GM12891 (cell line): ENCODE data around the gene TMEM50A.
"Not testable (repeated sequence)": the region's sequence is repeated elsewhere in the genome, so short reads cannot be mapped to it uniquely, and the experiment has no call there.

Source experiments
- POLR2A ChIP-seq: IDR thresholded peaks from 2 replicates; pipeline ENCODE4 v1.6.1; 2011; ENCODE audit warnings: low read depth, low read length, control low read depth
- POLR2AphosphoS5 ChIP-seq: IDR thresholded peaks from 2 replicates; pipeline ENCODE4 v1.6.1; 2011; ENCODE audit warnings: low read depth, low read length, control low read depth
- SPI1 ChIP-seq: IDR thresholded peaks from 2 replicates; pipeline ENCODE4 v1.6.1; 2011; ENCODE audit warnings: low read depth, low read length, control low read depth
- TAF1 ChIP-seq: IDR thresholded peaks from 2 replicates; pipeline ENCODE4 v1.6.1; 2011; ENCODE audit warnings: low read depth, low read length, control low read depth

- not testable (repeated sequence) for TF ChIP-seq POLR2A, TAF1, POLR2AphosphoS5, SPI1
Measured at GRCh38 chr1:25302330-25302729, 35.8 kb upstream of the TMEM50A start.
